ENCODE measurements around the gene SPATA17. TPM values are rescaled to one million over a fixed set of nuclear protein-coding genes. Genes with fewer than 3 reads are reported as not detected.

SPATA17 gene
- polyA plus RNA-seq, 1 donor from 2014 or later: 3.1 TPM

DNA sequence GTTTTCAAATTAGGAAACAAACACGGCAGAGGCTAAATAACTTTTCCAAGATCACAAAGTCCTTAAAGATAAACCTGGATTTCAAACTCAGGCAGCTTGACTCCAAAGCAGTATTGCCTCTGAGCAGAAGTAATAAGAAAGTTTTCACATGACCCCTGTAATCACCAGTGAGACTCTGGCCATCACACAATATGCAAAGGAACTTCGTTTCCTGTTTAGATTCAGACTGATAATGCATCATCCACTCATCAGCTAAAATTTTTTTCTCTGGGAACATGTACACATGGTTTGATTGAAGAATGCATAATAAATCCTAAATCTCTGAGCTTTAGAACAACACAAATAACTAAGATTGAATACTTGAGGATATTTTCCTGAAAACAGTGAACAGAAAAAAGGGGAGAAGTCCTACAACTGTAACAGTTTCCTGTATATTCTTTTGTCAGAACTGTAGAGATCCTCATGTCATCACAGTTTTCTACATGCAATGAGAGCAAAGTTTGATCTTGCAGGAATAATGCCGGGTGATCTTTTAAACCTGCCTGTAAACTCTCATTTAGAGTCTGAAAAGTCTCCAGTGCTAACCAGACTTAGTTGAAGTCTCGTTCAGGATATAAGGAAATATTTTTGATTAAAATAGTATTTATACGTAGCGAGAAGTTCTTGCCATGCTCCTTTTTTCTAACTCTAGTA, 225.3 kb downstream of the SPATA17 start:
- H3K9ac ChIP-seq (ENCODE audit: low read length): no peak overlapping the region
- TF ChIP-seq EP300 (conservative IDR thresholded peaks at IDR 0.05; ENCODE audit: poor library complexity, severe bottlenecking) (no peak), CTCF (IDR thresholded peaks at IDR 0.05; ENCODE audit: poor library complexity, severe bottlenecking) (no peak), POLR2AphosphoS5 (IDR thresholded peaks at IDR 0.05) (no peak), TAF1 (IDR thresholded peaks at IDR 0.05; ENCODE audit: low read depth) (no peak), EZH2 (IDR thresholded peaks at IDR 0.05; ENCODE audit: borderline replicate concordance, insufficient read depth, low read length, poor library complexity, severe bottlenecking) (no peak), SMC3 (conservative IDR thresholded peaks at IDR 0.05; ENCODE audit: poor library complexity) (no peak), RAD21 (conservative IDR thresholded peaks at IDR 0.05) (no peak), MXI1 (conservative IDR thresholded peaks at IDR 0.05; ENCODE audit: poor library complexity, severe bottlenecking) (no peak), REST (IDR thresholded peaks at IDR 0.05; ENCODE audit: borderline replicate concordance) (no peak)
- H2AFZ ChIP-seq (ENCODE audit: low read depth, low read length): no peak overlapping the region
- no peaks in the 10 kb centered on the region for H3K79me2 ChIP-seq (replicated peaks; ENCODE audit: insufficient read depth, low read length)
- no peaks in the 10 kb centered on the region for H3K9me2 ChIP-seq (ENCODE audit: insufficient read depth, low read length)
- H3F3A ChIP-seq (ENCODE audit: insufficient read depth, low read length, poor library complexity, severe bottlenecking): no peaks in the 10 kb centered on the region
- no peak overlapping the region for H3K4me3 ChIP-seq (ENCODE audit: low read length)
- no peak overlapping the region for H3K4me2 ChIP-seq (ENCODE audit: low read length)
- H4K20me1 ChIP-seq (ENCODE audit: insufficient read depth): no peaks in the 10 kb centered on the region
- no peak overlapping the region for H3K27ac ChIP-seq (ENCODE audit: low read length)
- H3K36me3 ChIP-seq (ENCODE audit: insufficient read depth, low read length): no peaks in the 10 kb centered on the region
- no peaks in the 10 kb centered on the region for H3K27me3 ChIP-seq (ENCODE audit: insufficient read depth, low read depth, low read length)
- peaks cover 4% of the 10 kb centered on the region for H3K9me3 ChIP-seq (ENCODE audit: low read length)

DNA sequence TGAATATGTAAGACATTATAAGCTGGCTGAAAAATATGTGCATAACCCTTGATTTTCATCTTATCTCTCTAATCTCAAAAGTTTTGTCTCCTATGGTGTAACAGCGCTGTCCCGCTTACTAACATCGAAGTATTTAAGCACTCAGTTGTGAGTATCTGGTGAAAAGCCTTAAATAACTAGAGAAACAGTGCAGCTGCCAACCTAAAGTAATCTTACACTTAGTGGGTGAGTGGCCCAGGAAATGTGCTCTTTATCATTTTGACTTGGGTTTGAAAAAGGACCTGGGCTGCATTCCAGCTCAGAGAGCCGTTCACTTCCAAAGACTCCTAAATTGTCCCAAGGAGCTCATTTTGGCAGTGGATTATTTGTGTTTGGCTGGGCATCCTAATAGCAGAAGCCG, 225.9 kb downstream of the SPATA17 start:
- Histone ChIP-seq H3K4me2 (ENCODE audit: low read length) (no peak overlapping the region), H3K27me3 (ENCODE audit: insufficient read depth, low read depth, low read length) (no peaks in the 10 kb centered on the region), H3K9ac (ENCODE audit: low read length) (no peak overlapping the region), H3K9me2 (ENCODE audit: insufficient read depth, low read length) (no peaks in the 10 kb centered on the region), H3K4me3 (ENCODE audit: low read length) (no peak overlapping the region), H3K79me2 (replicated peaks; ENCODE audit: insufficient read depth, low read length) (no peaks in the 10 kb centered on the region), H2AFZ (ENCODE audit: low read depth, low read length) (no peak overlapping the region), H4K20me1 (ENCODE audit: insufficient read depth) (no peaks in the 10 kb centered on the region), H3K36me3 (ENCODE audit: insufficient read depth, low read length) (no peaks in the 10 kb centered on the region), H3F3A (ENCODE audit: insufficient read depth, low read length, poor library complexity, severe bottlenecking) (no peaks in the 10 kb centered on the region), H3K27ac (ENCODE audit: low read length) (no peak overlapping the region), H3K9me3 (ENCODE audit: low read length) (peaks cover 4% of the 10 kb centered on the region)
- TF ChIP-seq REST (IDR thresholded peaks at IDR 0.05; ENCODE audit: borderline replicate concordance) (no peak), CTCF (IDR thresholded peaks at IDR 0.05; ENCODE audit: poor library complexity, severe bottlenecking) (no peak), POLR2AphosphoS5 (IDR thresholded peaks at IDR 0.05) (no peak), EP300 (conservative IDR thresholded peaks at IDR 0.05; ENCODE audit: poor library complexity, severe bottlenecking) (no peak), TAF1 (IDR thresholded peaks at IDR 0.05; ENCODE audit: low read depth) (no peak), MXI1 (conservative IDR thresholded peaks at IDR 0.05; ENCODE audit: poor library complexity, severe bottlenecking) (no peak), EZH2 (IDR thresholded peaks at IDR 0.05; ENCODE audit: borderline replicate concordance, insufficient read depth, low read length, poor library complexity, severe bottlenecking) (no peak)

Data from neural cell (in vitro differentiated cells).